ENCODE data around the gene PLEKHN1.

PLEKHN1 gene

GRCh38 chr1:934991-935750, 31.1 kb upstream of the PLEKHN1 start:
- no peak for DNase-seq (ENCODE audit: low read depth)
- H3K4me3 ChIP-seq (ENCODE audit: low read depth, low read length), result no peak overlapping the region
- no peak for TF ChIP-seq CTCF (IDR thresholded peaks at IDR 0.05; ENCODE audit: insufficient read depth, low read depth, low read length, missing control alignments)

- TF ChIP-seq CTCF (IDR thresholded peaks at IDR 0.05; ENCODE audit: insufficient read depth, low read depth, low read length, missing control alignments), result no peak
- no peak for DNase-seq (ENCODE audit: low read depth)
- no peak overlapping the region for H3K4me3 ChIP-seq (ENCODE audit: low read depth, low read length)
Observed at GRCh38 chr1:935751-936231, 30.5 kb upstream of the PLEKHN1 start.

- no peak for DNase-seq (ENCODE audit: low read depth)
- no peak overlapping the region for H3K4me3 ChIP-seq (ENCODE audit: low read depth, low read length)
- TF ChIP-seq CTCF (IDR thresholded peaks at IDR 0.05; ENCODE audit: insufficient read depth, low read depth, low read length, missing control alignments), result no peak
Observed at GRCh38 chr1:936348-937264, 29.7 kb upstream of the PLEKHN1 start.

GRCh38 chr1:937521-937920, 28.8 kb upstream of the PLEKHN1 start:
- no peak for DNase-seq (ENCODE audit: low read depth)
- no peak for TF ChIP-seq CTCF (IDR thresholded peaks at IDR 0.05; ENCODE audit: insufficient read depth, low read depth, low read length, missing control alignments)
- no peak overlapping the region for H3K4me3 ChIP-seq (ENCODE audit: low read depth, low read length)

GRCh38 chr1:938088-938683, 28.1 kb upstream of the PLEKHN1 start:
- DNase-seq (ENCODE audit: low read depth), result no peak
- H3K4me3 ChIP-seq (ENCODE audit: low read depth, low read length), result no peak overlapping the region

More at GRCh38 chr1:938088-938683, 28.1 kb upstream of the PLEKHN1 start:
- TF ChIP-seq CTCF (IDR thresholded peaks at IDR 0.05; ENCODE audit: insufficient read depth, low read depth, low read length, missing control alignments), result peak; percentile 36
